Effector memory CD8-positive, alpha-beta T cell (primary cell): Measurements from ENCODE around the gene CNOT8.
"Not testable (repeated sequence)": the region's sequence is repeated elsewhere in the genome, so short reads cannot be mapped to it uniquely, and the experiment has no call there.

Source experiments
- ATAC-seq: fragments of 150-1000 bp; cut with Tn5 transposase; replicated peaks from 2 replicates; pipeline ENCODE4 v1.10.0; 2021; ENCODE audit warnings: mild to moderate bottlenecking, moderate library complexity
- DNase-seq, 3 experiments: peaks; one replicate each; pipeline ENCODE4 v3.0.0; 2021
- H3K27ac Mint-ChIP-seq, 2 donors: one replicate each; pipeline ENCODE4 v1.8.0; 2022; ENCODE audit warnings: mild to moderate bottlenecking in 2 of 2, mixed read lengths in 2 of 2, moderate library complexity in 2 of 2
- H3K27me3 Mint-ChIP-seq, 2 donors: one replicate each; pipeline ENCODE4 v1.8.0; 2022; ENCODE audit warnings: mixed read lengths in 2 of 2
- H3K36me3 Mint-ChIP-seq: one replicate; pipeline ENCODE4 v1.8.0; 2022; ENCODE audit warnings: mild to moderate bottlenecking, moderate library complexity, mixed read lengths; ENCODE audit not compliant: insufficient read depth
- H3K4me1 Mint-ChIP-seq, 2 donors: one replicate each; pipeline ENCODE4 v1.8.0; 2022; ENCODE audit warnings: low read depth in 2 of 2, mixed read lengths in 2 of 2
- H3K4me3 Mint-ChIP-seq, 2 donors: one replicate each; pipeline ENCODE4 v1.8.0; 2022; ENCODE audit warnings: mild to moderate bottlenecking in 2 of 2, mixed read lengths in 2 of 2, moderate library complexity in 2 of 2
- H3K9me3 Mint-ChIP-seq, 2 donors: one replicate each; pipeline ENCODE4 v1.8.0; 2022; ENCODE audit warnings: mixed read lengths in 2 of 2
- total RNA-seq, 9 experiments: gene quantifications; one replicate each; lab custom pipeline; 2026; lab: John Stamatoyannopoulos, UW

CNOT8 gene
- 83.0 to 149 (median 110) reads per million in 9 experiments for total RNA-seq

DNA sequence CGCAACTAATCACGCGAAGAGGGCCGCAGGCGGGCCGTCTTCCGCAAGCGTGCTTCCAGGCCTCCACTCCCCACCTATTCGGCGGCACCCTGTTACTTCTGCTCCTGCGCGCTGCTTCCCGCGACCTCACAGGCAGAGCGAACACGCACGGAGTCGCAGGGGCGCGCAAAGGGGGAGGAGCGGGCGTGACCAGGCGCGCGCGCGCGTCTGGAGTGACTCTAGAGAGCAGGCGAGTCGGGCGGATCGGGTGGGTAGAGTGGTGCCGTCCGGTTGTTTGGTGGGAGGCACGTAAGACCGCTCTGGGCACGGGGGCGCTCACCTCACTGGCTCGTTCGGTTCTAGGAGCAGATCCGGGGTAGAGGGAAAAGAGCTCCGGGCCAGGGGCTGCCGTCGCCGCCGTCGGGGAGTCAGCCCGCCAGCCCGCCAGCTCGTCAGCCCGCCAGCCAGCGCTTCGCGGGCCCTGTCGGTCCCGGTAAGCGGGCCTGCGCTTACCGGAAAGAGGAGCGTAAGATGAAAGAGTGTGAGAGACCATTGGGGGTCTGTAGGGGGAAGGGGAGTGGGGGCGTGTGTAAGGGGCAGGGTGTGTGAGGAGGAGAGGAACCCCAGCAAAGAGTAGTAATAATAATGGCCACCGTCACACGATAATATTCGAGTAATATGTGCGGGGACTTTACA is at the start of gene CNOT8:
Gene CNOT8 (plus strand): TSS at position 331 of the 675 bp plus-strand sequence. CDS start 4,652 bp downstream, outside the sequence.
- ATAC-seq, result peak; percentile 77
- H3K27me3 Mint-ChIP-seq, result no peaks in the 10 kb centered on the region
- H3K36me3 Mint-ChIP-seq, result peaks cover 20% of the 10 kb centered on the region
- no peaks in the 10 kb centered on the region for H3K9me3 Mint-ChIP-seq
- DNase-seq, result peak; percentile 97 to 99 (median 97)
- peak within 1 kb of the TSS; percentile 91 to 98 for H3K4me3 Mint-ChIP-seq
- H3K27ac Mint-ChIP-seq, result peak within 1 kb of the TSS; percentile 96 to 99
- peaks cover 40 to 51% of the 10 kb centered on the region in 2 donors for H3K4me1 Mint-ChIP-seq

DNA sequence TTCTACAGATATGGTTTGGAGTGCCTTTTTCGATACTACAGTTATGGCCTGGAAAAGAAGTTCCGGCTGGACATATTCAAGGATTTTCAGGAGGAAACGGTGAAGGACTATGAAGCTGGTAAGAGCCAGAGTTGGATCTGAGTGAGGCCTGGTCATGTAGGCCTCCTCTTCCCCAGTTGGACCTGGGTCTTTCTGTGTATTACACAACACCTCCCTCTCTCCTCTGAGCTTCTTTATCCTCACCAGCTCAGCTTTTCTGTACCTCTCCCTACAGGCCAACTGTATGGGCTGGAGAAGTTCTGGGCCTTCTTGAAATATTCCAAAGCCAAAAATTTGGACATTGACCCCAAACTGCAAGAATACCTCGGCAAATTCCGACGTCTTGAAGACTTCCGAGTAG is 47.2 kb upstream of the CNOT8 start:
- DNase-seq, result no peak
- Mint-ChIP-seq H3K27me3 (no peaks in the 10 kb centered on the region), H3K9me3 (no peaks in the 10 kb centered on the region), H3K27ac (peak overlapping the region in 1 of 2 donors; percentile 13), H3K4me1 (peaks cover 25 to 26% of the 10 kb centered on the region in 2 donors), H3K36me3 (peaks cover 70% of the 10 kb centered on the region), H3K4me3 (no peak overlapping the region)
- no peak for ATAC-seq

DNA sequence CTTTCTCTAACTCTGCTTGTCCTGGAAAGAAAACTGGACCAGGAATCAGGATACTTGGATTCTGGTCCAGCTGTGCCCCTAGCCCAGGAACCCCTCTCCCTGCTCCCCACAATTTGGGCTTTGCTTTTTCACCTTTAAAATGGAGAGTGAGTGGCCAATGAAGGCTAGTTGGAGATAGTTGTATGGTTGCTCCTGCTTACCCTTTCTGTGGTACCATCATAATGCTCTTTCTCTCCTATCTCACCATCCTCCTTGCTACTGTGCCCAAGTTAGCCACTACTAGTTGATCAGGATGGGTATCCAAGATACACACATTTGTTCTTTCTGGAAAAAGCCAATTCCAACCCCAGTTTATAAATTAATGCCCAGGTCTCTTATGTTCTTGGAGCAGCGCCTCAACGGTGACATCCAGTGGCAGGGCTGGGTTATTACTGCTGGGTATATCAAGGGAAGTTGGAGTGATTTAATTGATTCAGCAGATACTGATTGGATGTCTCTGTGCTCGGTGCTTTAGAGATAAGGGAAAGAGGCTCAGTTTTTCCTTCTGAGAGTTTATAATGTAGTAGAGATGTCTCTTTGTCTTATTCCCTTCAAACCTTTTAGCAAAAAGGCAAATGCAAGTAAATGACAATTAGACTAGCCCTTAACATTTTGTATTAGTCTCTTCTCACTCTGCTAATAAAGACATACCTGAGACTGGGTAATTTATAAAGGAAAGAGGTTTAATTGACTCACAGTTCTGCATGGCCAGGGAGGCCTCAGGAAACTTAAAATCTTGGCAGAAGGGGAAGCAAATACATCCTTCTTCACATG is 46.6 kb upstream of the CNOT8 start:
- no peaks in the 10 kb centered on the region for H3K9me3 Mint-ChIP-seq
- H3K27ac Mint-ChIP-seq, result peak overlapping the region; percentile 13 to 17
- peak; percentile 58 for ATAC-seq
- H3K27me3 Mint-ChIP-seq, result no peaks in the 10 kb centered on the region
- peak overlapping the region in 1 of 2 donors; percentile 11 for H3K4me3 Mint-ChIP-seq
- peak; percentile 52 to 60 (median 56) for DNase-seq
- H3K36me3 Mint-ChIP-seq, result peaks cover 75% of the 10 kb centered on the region
- peaks cover 25 to 26% of the 10 kb centered on the region in 2 donors for H3K4me1 Mint-ChIP-seq

DNA sequence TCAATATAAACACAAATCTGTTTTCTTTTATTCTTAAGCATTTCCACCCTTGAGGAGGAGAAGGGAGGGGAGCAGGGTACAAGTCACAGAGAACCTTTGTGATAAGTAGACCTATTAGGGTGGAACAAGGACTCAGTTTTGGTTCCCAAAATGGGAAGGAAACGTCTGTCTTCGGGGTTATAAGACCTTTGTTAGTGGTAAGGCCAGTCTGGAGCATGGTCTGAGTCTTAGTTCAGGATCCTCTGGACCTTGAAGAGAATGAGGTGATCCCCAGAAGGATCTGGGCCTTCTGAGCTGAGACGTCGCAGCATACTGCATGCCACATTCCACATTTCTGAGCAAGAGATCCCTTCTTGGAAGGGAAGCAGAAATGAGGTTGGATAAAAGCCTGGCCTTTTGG is 45.3 kb upstream of the CNOT8 start:
- Mint-ChIP-seq H3K27ac (peak overlapping the region; percentile 44 to 89), H3K27me3 (no peaks in the 10 kb centered on the region), H3K4me3 (peak overlapping the region; percentile 36 to 49), H3K9me3 (no peaks in the 10 kb centered on the region), H3K36me3 (peaks cover 67% of the 10 kb centered on the region), H3K4me1 (peaks cover 25 to 26% of the 10 kb centered on the region in 2 donors)
- no peak for ATAC-seq
- DNase-seq, result no peak

DNA sequence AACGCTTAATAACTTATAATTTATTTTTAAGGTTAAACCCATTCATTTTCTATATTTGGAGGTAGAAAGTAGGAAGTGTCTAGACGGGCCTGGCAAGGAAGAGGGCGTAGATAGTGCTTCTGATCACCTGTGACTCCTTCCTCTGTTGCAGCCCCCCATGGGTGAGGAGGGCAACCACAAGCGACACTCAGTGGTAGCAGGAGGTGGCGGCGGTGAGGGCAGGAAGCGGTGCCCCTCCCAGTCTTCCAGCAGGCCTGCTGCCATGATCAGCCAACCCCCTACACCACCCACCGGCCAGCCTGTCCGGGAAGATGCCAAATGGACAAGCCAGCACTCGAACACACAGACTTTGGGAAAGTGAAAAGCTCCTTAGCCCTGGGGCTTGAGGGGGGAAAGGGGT is 44.7 kb upstream of the CNOT8 start:
- Mint-ChIP-seq H3K4me3 (peak overlapping the region; percentile 36 to 49), H3K27me3 (no peaks in the 10 kb centered on the region), H3K36me3 (peaks cover 63% of the 10 kb centered on the region), H3K4me1 (peaks cover 28 to 29% of the 10 kb centered on the region in 2 donors), H3K9me3 (no peaks in the 10 kb centered on the region), H3K27ac (peak overlapping the region; percentile 44 to 89)
- ATAC-seq (peak; percentile 97), DNase-seq (peak; percentile 45 to 53 (median 45))

DNA sequence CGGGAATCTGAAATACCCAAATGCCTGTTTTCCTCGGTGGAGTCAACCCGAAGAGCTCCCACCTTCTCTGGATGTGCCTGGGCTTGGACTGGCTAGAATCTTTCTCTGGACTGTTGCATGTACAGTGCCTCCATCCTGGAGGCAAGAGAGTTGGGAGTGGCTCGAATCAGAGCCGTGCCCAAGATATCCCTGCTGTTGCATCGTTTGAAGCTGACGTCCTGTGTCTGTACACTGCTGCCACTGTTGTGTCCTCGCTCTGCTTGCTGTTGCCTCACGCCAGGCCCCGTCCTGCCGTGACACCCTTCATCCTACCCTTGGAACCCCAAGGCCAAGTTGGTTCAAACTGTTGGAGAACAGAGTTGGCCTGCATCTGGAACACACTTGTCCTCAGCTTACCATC is 43.4 kb upstream of the CNOT8 start:
- H3K36me3 Mint-ChIP-seq, result peaks cover 53% of the 10 kb centered on the region
- H3K27ac Mint-ChIP-seq, result peak overlapping the region; percentile 50 to 91

DNA sequence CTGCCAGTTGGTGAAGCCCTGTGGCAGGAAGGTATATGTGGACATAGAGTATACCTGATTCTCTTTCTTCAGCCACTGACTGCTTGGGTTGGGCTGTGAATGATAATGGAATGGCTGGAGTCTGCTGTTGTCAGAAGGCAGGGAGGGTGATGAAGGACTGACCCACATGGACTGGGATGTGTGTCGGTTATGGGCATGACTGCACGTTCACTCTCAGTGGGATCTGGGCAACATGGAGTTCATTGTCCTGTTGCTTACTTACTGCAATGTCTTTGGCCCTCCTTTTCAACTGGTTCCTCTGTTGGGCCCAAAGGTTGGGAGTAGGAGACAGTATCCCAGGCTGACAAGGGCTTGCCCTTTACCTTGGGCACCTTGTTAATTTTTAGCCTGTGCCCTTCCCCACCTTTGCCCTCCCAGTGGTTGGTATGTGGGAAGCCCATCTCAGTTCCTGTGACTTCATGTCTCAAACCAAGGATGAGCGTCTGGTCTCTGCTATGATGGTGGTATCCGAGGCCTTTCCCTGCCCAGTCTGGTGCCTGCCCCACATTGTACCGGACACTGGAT is 42.7 kb upstream of the CNOT8 start:
- H3K27ac Mint-ChIP-seq, result peak overlapping the region; percentile 50 to 91
- ATAC-seq, result no peak
- peaks cover 45% of the 10 kb centered on the region for H3K36me3 Mint-ChIP-seq
- H3K27me3 Mint-ChIP-seq, result no peaks in the 10 kb centered on the region
- H3K4me1 Mint-ChIP-seq, result peaks cover 45 to 46% of the 10 kb centered on the region in 2 donors
- DNase-seq, result no peak
- H3K9me3 Mint-ChIP-seq, result no peaks in the 10 kb centered on the region
- no peak overlapping the region for H3K4me3 Mint-ChIP-seq

More for the DNA sequence above, 43.4 kb upstream of the CNOT8 start:
- H3K4me3 Mint-ChIP-seq, result no peak overlapping the region
- no peak for ATAC-seq
- H3K27me3 Mint-ChIP-seq, result no peaks in the 10 kb centered on the region
- no peak for DNase-seq
- no peaks in the 10 kb centered on the region for H3K9me3 Mint-ChIP-seq
- H3K4me1 Mint-ChIP-seq, result peaks cover 39 to 40% of the 10 kb centered on the region in 2 donors

DNA sequence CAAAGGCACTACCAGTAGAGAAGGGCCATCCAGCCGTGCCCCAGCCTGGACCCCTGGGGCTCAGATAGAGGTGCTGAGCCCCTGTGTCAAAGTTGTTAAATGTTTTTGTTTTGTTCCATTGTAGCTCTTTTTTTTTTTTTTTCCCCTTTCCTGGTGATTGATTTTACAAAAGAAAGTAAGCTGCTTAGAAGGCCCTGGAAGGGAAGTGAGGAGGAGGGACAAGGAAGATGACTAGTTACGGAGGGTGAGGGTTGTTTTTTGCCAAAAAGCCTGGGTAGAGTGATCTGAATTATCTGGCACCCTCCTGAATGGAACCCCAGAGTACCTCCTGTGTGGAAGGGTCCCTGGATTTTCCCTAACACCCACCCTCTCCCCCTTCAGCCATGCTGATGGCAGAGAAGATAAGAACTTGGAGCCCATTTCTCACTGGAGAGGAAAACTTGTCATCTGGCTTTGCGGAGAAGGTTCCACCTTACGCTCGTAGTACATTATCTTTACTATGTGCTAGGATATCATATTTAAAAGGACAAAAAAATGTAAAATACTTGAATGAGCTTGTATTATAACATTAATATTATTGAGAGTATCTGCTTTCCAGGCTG is 41.4 kb upstream of the CNOT8 start:
- Mint-ChIP-seq H3K36me3 (peaks cover 36% of the 10 kb centered on the region), H3K9me3 (no peaks in the 10 kb centered on the region), H3K27ac (peak overlapping the region; percentile 35 to 49), H3K27me3 (no peaks in the 10 kb centered on the region), H3K4me3 (no peak overlapping the region), H3K4me1 (peaks cover 48 to 49% of the 10 kb centered on the region in 2 donors)
- ATAC-seq (no peak), DNase-seq (no peak)

DNA sequence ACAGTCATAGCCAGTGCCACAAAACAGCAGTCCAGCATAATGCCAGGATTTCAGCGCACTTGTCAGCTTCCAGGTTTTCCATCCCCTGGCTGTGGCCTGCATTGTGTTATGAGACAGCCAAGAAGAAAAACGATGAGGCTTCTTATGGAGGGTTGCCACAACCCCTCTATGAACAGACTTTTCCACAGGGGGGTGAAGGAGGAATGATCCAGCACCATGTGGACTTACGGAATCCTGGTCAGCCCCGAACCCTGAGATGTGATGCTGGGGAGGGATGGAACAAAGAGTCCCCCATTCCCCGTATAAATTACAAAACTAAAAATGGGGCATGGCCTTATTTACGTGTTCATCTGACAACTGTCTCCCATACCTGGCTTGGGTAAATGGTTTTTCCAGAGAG is 40.6 kb upstream of the CNOT8 start:
- Mint-ChIP-seq H3K9me3 (no peaks in the 10 kb centered on the region), H3K27me3 (no peaks in the 10 kb centered on the region)

DNA sequence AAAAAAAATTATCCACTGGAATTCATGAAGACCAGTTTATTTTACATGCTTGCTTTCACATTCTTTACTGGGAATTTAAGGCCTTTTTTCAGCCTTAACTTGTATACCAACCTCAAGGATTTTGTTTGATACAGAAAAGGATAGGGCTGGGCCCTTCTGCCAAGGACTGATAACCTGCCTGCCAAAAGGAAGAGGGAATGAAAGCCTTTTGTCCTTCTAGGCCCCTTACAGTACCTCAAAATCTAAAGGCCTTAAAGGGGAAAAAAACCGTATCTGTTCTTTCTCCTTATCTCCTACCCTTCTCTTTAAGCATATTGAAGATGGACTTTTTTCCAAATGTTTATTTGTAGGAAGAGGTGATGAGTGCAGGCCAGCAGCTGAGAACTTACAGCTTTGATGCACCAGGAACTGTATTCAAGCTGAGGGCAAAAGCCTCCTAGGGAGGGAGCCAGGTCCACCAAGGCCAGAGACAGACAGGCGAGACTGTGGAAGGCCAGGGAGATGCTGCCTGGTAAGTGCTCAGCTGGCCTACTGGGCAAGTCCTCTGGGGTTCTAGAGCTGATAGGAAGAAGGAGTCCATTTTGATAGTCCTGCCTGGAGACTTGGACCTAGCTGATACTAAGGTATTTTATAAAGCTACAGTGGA is 39.8 kb upstream of the CNOT8 start:
- Mint-ChIP-seq H3K4me1 (peaks cover 35% of the 10 kb centered on the region in 2 donors), H3K36me3 (peaks cover 37% of the 10 kb centered on the region), H3K27ac (peak overlapping the region; percentile 77 to 89), H3K9me3 (no peaks in the 10 kb centered on the region), H3K4me3 (no peak overlapping the region), H3K27me3 (no peaks in the 10 kb centered on the region)
- DNase-seq, result no peak
- ATAC-seq, result no peak

More for the DNA sequence above, 40.6 kb upstream of the CNOT8 start:
- peak overlapping the region in 1 of 2 donors; percentile 77 for H3K27ac Mint-ChIP-seq
- DNase-seq (no peak), ATAC-seq (no peak)
- peaks cover 33% of the 10 kb centered on the region for H3K36me3 Mint-ChIP-seq
- peaks cover 41 to 43% of the 10 kb centered on the region in 2 donors for H3K4me1 Mint-ChIP-seq
- no peak overlapping the region for H3K4me3 Mint-ChIP-seq

DNA sequence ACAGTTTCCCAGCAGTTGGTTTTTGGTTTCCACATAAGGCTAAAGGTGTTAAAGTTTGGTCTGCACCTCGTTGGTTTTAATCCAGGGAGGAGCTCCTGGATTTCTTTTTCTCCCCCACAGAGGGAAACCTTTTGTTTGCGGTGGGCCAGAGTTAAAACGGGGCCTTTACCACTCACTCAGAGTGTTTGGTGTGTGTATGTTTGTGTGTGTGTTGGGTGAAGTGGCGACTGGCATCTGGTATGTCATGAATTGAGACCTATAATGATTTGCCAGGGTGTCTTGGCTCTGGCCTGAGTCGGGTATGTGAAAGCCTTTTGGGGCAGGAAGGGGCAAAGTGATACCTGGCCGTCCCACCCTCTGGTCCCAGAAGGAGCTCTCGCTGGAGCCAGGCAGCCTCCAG is 38.9 kb upstream of the CNOT8 start:
- ATAC-seq, result peak; percentile 32
- no peak for DNase-seq
- peaks cover 28% of the 10 kb centered on the region for H3K36me3 Mint-ChIP-seq
- H3K4me1 Mint-ChIP-seq, result peaks cover 30 to 32% of the 10 kb centered on the region in 2 donors
- no peaks in the 10 kb centered on the region for H3K27me3 Mint-ChIP-seq
- H3K9me3 Mint-ChIP-seq, result no peaks in the 10 kb centered on the region
- no peak overlapping the region for H3K4me3 Mint-ChIP-seq
- H3K27ac Mint-ChIP-seq, result peak overlapping the region; percentile 77 to 89

DNA sequence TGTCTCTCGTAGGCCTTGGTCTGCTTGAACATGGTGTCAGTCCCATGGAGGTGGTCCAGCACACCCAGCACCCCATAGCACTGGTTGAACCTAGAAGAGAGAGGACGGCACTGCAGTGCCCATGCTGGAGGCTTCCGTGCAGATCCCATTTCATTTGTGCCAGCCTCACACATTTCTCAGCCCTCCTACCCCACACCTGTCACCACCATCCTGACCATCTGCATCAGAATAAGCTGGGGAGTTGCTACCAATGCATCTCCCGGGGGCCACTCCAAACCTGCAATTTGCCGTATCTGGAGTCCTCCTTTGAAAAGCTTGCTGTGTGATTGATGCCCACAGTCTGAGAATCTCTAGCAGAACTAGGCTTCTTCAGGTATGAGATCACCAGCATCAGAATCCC is 38.0 kb upstream of the CNOT8 start:
- peaks cover 27 to 30% of the 10 kb centered on the region in 2 donors for H3K4me1 Mint-ChIP-seq
- peak overlapping the region; percentile 14 to 89 for H3K27ac Mint-ChIP-seq

DNA sequence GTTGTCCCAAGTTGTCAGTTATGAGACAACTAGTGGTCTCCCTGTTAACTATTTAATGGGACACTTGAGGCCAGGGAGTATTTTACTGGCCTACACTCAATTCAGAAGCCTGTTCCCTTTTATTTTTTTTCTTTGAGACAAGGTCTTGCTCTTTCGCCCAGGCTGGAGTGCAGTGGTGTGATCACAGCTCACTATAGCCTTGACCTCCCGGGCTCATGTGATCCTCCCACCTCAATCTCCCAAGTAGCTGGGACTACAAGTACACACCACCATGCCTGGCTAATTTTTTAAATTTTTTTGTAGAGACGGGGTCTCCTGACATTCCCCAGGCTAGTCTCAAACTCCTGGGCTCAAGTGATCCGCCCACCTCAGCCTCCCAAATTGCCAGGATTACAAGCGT is 35.5 kb upstream of the CNOT8 start:
- not testable (repeated sequence) for ATAC-seq, H3K4me3 Mint-ChIP-seq, H3K9me3 Mint-ChIP-seq, H3K27me3 Mint-ChIP-seq, H3K36me3 Mint-ChIP-seq, DNase-seq, H3K27ac Mint-ChIP-seq
- H3K4me1 Mint-ChIP-seq, result peaks cover 27 to 31% of the 10 kb centered on the region in 2 donors

More for the DNA sequence above, 38.0 kb upstream of the CNOT8 start:
- no peak for DNase-seq
- Mint-ChIP-seq H3K36me3 (peaks cover 20% of the 10 kb centered on the region), H3K27me3 (no peaks in the 10 kb centered on the region), H3K4me3 (no peak overlapping the region), H3K9me3 (no peaks in the 10 kb centered on the region)
- ATAC-seq, result no peak
